GM12892 (cell line): ENCODE measurements around the gene ANKLE2.

ENCODE experiments used
- POLR2A ChIP-seq: IDR thresholded peaks from 2 replicates; pipeline ENCODE4 v1.6.1; 2011; ENCODE audit warnings: low read depth, low read length, control low read depth
- POLR2AphosphoS5 ChIP-seq: IDR thresholded peaks from 2 replicates; pipeline ENCODE4 v1.6.1; 2011; ENCODE audit warnings: low read depth, low read length, control low read depth

GRCh38 chr12:132784580-132784979, 22.9 kb upstream of the ANKLE2 start:
- no peak for TF ChIP-seq POLR2AphosphoS5
- TF ChIP-seq POLR2A: no peak
